Measurements from ENCODE around the gene WDR36. TPM values are rescaled to one million over a fixed set of nuclear protein-coding genes. Genes with fewer than 3 reads are reported as not detected.

The WDR36 gene
- total and polyA plus RNA-seq, 9 of the 15 experiments (the other 6 are each of a cell fraction or from before 2014, with no cell fraction given) = 25.7 to 68.0 (median 41.5) TPM

- H3K4me2 ChIP-seq (ENCODE audit: insufficient read depth, low read length) = no peak overlapping the region
- no peak for DNase-seq (ENCODE audit: extremely low read depth in 1 of 4, low spot score in 3 of 4)
- no peak overlapping the region for H2AFZ ChIP-seq (ENCODE audit: low read depth, low read length)
- FAIRE-seq = no peak
- in situ Hi-C loops (cut with MboI) (no loop called here), intact Hi-C loops (cut with micrococcal nuclease) (no loop called here)
- WGBS (ENCODE audit: insufficient coverage, low coverage, missing lambda C conversion rate) = 30% methylated on average over 26 of the region's 42 CpGs
- no peak for ATAC-seq
- H4K20me1 ChIP-seq (replicated peaks; ENCODE audit: control insufficient read depth, insufficient read depth, low read length) = no peaks in the 10 kb centered on the region
- H3K36me3 ChIP-seq (ENCODE audit: control insufficient read depth, insufficient read depth, low read length) = no peaks in the 10 kb centered on the region
- no peaks in the 10 kb centered on the region for H3K79me2 ChIP-seq (ENCODE audit: control insufficient read depth, insufficient read depth, low read length)
- CTCF ChIA-PET (ENCODE audit: low intra/inter-chr PET ratio) = no interaction called here
- H3K9me1 ChIP-seq (ENCODE audit: control insufficient read depth, insufficient read depth, low read length) = no peaks in the 10 kb centered on the region
- POLR2A ChIA-PET = no interaction called here
- BruUV-seq (replicated peaks) = no TSS peak
- no peak for TF ChIP-seq TAF7 (tag; IDR thresholded peaks at IDR 0.05)
- no peak for TF ChIP-seq BRD4 (IDR thresholded peaks at IDR 0.05)
- TF ChIP-seq TAL1 (IDR thresholded peaks at IDR 0.05) = no peak
- TF ChIP-seq, protein P1, sequence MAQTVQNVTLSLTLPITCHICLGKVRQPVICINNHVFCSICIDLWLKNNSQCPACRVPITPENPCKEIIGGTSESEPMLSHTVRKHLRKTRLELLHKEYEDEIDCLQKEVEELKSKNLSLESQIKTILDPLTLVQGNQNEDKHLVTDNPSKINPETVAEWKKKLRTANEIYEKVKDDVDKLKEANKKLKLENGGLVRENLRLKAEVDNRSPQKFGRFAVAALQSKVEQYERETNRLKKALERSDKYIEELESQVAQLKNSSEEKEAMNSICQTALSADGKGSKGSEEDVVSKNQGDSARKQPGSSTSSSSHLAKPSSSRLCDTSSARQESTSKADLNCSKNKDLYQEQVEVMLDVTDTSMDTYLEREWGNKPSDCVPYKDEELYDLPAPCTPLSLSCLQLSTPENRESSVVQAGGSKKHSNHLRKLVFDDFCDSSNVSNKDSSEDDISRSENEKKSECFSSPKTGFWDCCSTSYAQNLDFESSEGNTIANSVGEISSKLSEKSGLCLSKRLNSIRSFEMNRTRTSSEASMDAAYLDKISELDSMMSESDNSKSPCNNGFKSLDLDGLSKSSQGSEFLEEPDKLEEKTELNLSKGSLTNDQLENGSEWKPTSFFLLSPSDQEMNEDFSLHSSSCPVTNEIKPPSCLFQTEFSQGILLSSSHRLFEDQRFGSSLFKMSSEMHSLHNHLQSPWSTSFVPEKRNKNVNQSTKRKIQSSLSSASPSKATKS (CRISPR knock-in tag; IDR thresholded peaks at IDR 0.05) = no peak
- TF ChIP-seq L3MBTL2 (IDR thresholded peaks at IDR 0.05) = no peak
- no peak for TF ChIP-seq XRCC4 (IDR thresholded peaks at IDR 0.05; ENCODE audit: extremely low read depth, insufficient read depth, insufficient read length)
- TF ChIP-seq CTCF (IDR thresholded peaks at IDR 0.05 in 2 of 3, conservative IDR thresholded peaks at IDR 0.05 in 1 of 3; ENCODE audit: insufficient read depth in 2 of 3, low read depth in 1 of 3, low read length in 3 of 3) = no peak
- TF ChIP-seq FUS (optimal IDR thresholded peaks at IDR 0.05; ENCODE audit: low read depth, low read length) = no peak
- TF ChIP-seq ADNP (tag; IDR thresholded peaks at IDR 0.05) = no peak
- TF ChIP-seq ZNF212 (CRISPR knock-in tag; IDR thresholded peaks at IDR 0.05) = no peak
- no peak for TF ChIP-seq NCOR1 (IDR thresholded peaks at IDR 0.05)
- TF ChIP-seq CCAR2 (IDR thresholded peaks at IDR 0.05; ENCODE audit: low read depth, low read length) = no peak
- TF ChIP-seq KLF6 (CRISPR knock-in tag; IDR thresholded peaks at IDR 0.05; ENCODE audit: borderline replicate concordance) = no peak
- no peak for TF ChIP-seq PHF20 (IDR thresholded peaks at IDR 0.05; ENCODE audit: partially characterized antibody)
- TF ChIP-seq ZNF780A (CRISPR knock-in tag; IDR thresholded peaks at IDR 0.05) = no peak
- TF ChIP-seq ZNF707 (CRISPR knock-in tag; conservative IDR thresholded peaks at IDR 0.05) = no peak
- no peak for TF ChIP-seq ZNF184 (CRISPR knock-in tag; IDR thresholded peaks at IDR 0.05)
- TF ChIP-seq GABPB2 (CRISPR knock-in tag; conservative IDR thresholded peaks at IDR 0.05) = no peak
- peaks cover 0 to 9% of the 10 kb centered on the region in 2 experiments; a peak in 3 of 5 replicates for H3K4me1 ChIP-seq (replicated peaks in 1 of 2; ENCODE audit: control insufficient read depth in 2 of 2, insufficient read depth in 2 of 2, low read length in 2 of 2)
- H3K4me3 ChIP-seq = no peak overlapping the region
- no peak overlapping the region for H3K9ac ChIP-seq (ENCODE audit: insufficient read depth in 1 of 2, low read depth in 2 of 2, low read length in 2 of 2)
- no peaks in the 10 kb centered on the region for H3K9me3 ChIP-seq (replicated peaks; ENCODE audit: control insufficient read depth, insufficient read depth, low read depth, low read length)
- no peak overlapping the region for H3K27ac ChIP-seq (ENCODE audit: extremely low read depth, low read depth, low read length)
- peaks cover 21 to 24% of the 10 kb centered on the region in 2 experiments; a peak in 4 of 5 replicates for H3K27me3 ChIP-seq (ENCODE audit: control insufficient read depth in 2 of 2, insufficient read depth in 2 of 2, low read length in 2 of 2)
Observed at GRCh38 chr5:111070272-111071134, 21.6 kb upstream of the WDR36 start.
